ENCODE measurements around the gene MGAT2. TPM values are rescaled to one million over a fixed set of nuclear protein-coding genes. Genes with fewer than 3 reads are reported as not detected.

MGAT2 gene
- total and polyA plus RNA-seq, 4 donors = 17.3 to 39.1 (median 32.1) TPM

GRCh38 chr14:49622022-49622607 is 1.5 kb downstream of the MGAT2 start:
- Histone ChIP-seq H3K9me3 (ENCODE audit: control insufficient read depth, insufficient read depth, low read length) (no peaks in the 10 kb centered on the region), H3K27me3 (ENCODE audit: control insufficient read depth, insufficient read depth, low read length) (no peaks in the 10 kb centered on the region), H3K27ac (ENCODE audit: low read depth, low read length) (no peak overlapping the region), H3K4me1 (ENCODE audit: control insufficient read depth, insufficient read depth, low read length) (peaks cover 11% of the 10 kb centered on the region), H3K36me3 (ENCODE audit: control insufficient read depth, insufficient read depth, low read length) (peaks cover 21% of the 10 kb centered on the region), H3K4me3 (ENCODE audit: low read depth, low read length) (peak overlapping the region; percentile 99)
- no CpG with 5 or more reads among the region's 3 CpGs for WGBS (ENCODE audit: insufficient coverage)
- DNase-seq (ENCODE audit: low read depth in 4 of 6, low spot score in 6 of 6) = no peak

- H3K9me3 ChIP-seq (ENCODE audit: control insufficient read depth, insufficient read depth, low read length) = no peaks in the 10 kb centered on the region
- H3K4me1 ChIP-seq (ENCODE audit: control insufficient read depth, insufficient read depth, low read length) = peaks cover 11% of the 10 kb centered on the region
- peaks cover 14% of the 10 kb centered on the region for H3K36me3 ChIP-seq (ENCODE audit: control insufficient read depth, insufficient read depth, low read length)
- H3K4me3 ChIP-seq (ENCODE audit: low read depth, low read length) = no peak overlapping the region
- H3K27ac ChIP-seq (ENCODE audit: low read depth, low read length) = no peak overlapping the region
- no peaks in the 10 kb centered on the region for H3K27me3 ChIP-seq (ENCODE audit: control insufficient read depth, insufficient read depth, low read length)
- no CpG with 5 or more reads among the region's 3 CpGs for whole genome bisulfite sequencing (ENCODE audit: insufficient coverage)
- no peak for DNase-seq (ENCODE audit: low read depth in 4 of 6, low spot score in 6 of 6)
These were observed 2.8 kb downstream of the MGAT2 start for GRCh38 chr14:49623387-49623786.

DNA sequence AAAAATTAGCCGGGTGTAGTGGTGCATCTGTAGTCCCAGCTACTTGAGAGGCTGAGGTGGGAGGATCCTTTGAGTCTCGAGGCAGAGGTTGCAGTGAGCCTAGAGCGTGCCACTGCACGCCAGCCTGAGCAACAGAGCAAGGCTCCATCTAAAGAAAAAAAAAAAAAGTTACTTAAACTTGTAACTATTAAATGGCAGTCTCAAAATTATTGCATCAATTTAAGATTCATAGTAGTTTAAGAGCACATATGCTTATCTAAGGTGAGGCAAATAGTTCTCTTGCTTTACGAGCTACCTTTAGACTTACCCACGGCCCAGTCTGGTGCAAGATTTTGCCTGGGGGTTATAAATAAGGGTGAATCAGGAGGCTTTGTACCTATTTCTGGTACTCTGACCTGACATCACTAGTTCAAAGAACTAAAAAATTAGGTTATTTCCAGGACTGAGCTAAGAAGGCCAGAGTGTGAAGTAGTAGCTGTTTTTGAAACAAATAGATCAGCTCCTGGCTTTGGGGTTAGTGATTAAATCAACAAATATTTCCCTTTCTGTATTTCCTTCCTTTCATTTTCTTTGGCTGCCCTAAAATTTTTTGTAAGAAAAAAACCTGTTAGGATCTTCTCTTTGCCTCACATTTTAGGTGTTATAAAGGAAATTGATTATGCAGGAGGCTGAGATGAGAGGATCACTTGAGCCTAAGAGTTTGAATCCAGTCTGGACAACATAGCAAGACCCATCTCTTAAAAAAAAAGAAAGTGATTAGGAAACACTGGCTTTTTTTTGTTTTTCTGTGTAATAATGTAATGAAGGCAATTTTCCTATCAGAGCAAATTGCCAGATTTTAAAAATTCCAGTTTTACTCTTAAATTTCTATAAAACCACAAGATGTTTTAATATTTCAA is 3.6 kb downstream of the MGAT2 start:
- Histone ChIP-seq H3K4me3 (ENCODE audit: low read depth, low read length) (no peak overlapping the region), H3K27ac (ENCODE audit: low read depth, low read length) (no peak overlapping the region)
- 80% methylated on average over 1 of the region's 6 CpGs for WGBS (ENCODE audit: insufficient coverage)

DNA sequence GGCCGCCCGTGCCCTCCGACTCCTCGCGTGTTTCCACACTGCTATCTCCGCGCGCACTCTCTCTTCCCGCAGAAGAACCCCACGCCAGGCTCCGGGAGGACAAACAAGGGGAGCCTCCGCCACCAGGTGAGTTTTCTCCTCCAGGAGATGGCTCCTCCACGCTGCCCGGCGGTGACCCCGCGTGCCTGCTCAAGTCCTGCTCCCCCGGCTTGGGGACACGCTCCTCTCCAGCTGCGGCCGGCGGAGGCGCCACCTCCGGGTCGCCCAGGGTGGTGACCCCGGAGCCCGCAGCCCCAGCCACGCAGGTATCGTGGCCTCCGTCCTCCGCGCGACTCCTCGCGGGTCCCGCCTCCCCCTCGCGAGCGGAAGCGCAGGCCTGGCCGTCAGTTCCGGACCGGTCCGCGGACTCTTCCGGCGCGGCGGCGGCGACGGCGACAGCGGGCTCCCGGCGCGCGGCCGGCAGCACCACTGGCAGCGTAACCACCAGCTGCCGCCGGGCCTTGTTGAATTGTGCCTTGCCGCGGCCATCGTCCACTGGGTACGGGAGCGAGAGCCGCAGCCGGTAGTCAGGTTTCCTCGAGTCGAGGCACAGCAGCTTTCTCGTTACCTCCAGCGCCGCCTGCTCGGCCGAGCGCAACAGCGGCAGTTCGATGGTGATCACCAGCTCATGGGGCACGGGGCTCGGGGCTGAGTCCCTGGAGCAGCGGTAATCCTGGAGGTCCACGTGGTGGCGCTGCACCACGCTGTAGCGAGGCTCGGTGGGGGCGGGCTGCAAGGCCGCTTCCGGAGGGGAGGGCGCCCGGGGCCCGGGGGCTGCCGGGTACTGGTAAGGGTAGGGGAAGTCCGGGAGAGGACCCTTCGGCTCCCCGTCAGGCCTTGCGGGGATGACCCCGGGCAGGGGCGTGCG is 13.3 kb downstream of the MGAT2 start:
- Histone ChIP-seq H3K36me3 (ENCODE audit: control insufficient read depth, insufficient read depth, low read length) (peaks cover 10% of the 10 kb centered on the region), H3K4me1 (ENCODE audit: control insufficient read depth, insufficient read depth, low read length) (peaks cover 33% of the 10 kb centered on the region), H3K9me3 (ENCODE audit: control insufficient read depth, insufficient read depth, low read length) (no peaks in the 10 kb centered on the region), H3K27ac (ENCODE audit: low read depth, low read length) (peak overlapping the region; percentile 97), H3K27me3 (ENCODE audit: control insufficient read depth, insufficient read depth, low read length) (no peaks in the 10 kb centered on the region), H3K4me3 (ENCODE audit: low read depth, low read length) (peak overlapping the region; percentile 89)
- DNase-seq (ENCODE audit: low read depth in 4 of 6, low spot score in 6 of 6) = peak; percentile 82 to 98 (median 92)
- under 1% methylated on average over 101 of the region's 101 CpGs for WGBS (ENCODE audit: insufficient coverage)

More for the DNA sequence above, 3.6 kb downstream of the MGAT2 start:
- no peak for DNase-seq (ENCODE audit: low read depth in 4 of 6, low spot score in 6 of 6)
- peaks cover 16% of the 10 kb centered on the region for H3K36me3 ChIP-seq (ENCODE audit: control insufficient read depth, insufficient read depth, low read length)
- H3K9me3 ChIP-seq (ENCODE audit: control insufficient read depth, insufficient read depth, low read length) = no peaks in the 10 kb centered on the region
- H3K27me3 ChIP-seq (ENCODE audit: control insufficient read depth, insufficient read depth, low read length) = no peaks in the 10 kb centered on the region
- peaks cover 11% of the 10 kb centered on the region for H3K4me1 ChIP-seq (ENCODE audit: control insufficient read depth, insufficient read depth, low read length)

- Histone ChIP-seq H3K36me3 (ENCODE audit: control insufficient read depth, insufficient read depth, low read length) (peaks cover 9% of the 10 kb centered on the region), H3K4me1 (ENCODE audit: control insufficient read depth, insufficient read depth, low read length) (peaks cover 29% of the 10 kb centered on the region)
- WGBS (ENCODE audit: insufficient coverage) = under 1% methylated on average over 77 of the region's 80 CpGs
These were observed 14.1 kb downstream of the MGAT2 start, which contains the start of gene DNAAF2 for GRCh38 chr14:49634547-49635334. TSS of gene DNAAF2 (minus strand) at chr14:49635244. CDS start at chr14:49635149, 95 bp downstream.

DNA sequence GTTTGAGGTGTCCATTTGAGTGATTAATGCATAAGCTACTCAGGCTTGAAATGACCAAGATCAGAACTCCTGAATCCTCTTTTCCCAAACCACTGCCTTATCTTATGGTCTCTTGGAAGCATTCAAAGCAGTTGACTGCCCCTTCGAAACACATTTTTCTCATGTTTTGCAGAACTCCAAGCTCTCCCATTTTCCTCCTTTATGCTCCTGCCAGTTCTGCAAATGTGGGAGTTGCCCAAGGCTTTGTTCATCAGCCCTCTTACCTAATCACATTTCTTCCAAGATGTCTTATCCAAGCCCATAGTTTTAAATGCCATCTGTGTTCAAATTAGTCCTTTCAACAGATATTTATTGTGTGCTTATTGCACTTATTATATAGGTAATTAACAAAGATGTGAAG is 16.3 kb downstream of the MGAT2 start:
- Histone ChIP-seq H3K27me3 (ENCODE audit: control insufficient read depth, insufficient read depth, low read length) (no peaks in the 10 kb centered on the region), H3K36me3 (ENCODE audit: control insufficient read depth, insufficient read depth, low read length) (peaks cover 9% of the 10 kb centered on the region), H3K4me3 (ENCODE audit: low read depth, low read length) (no peak overlapping the region), H3K27ac (ENCODE audit: low read depth, low read length) (no peak overlapping the region), H3K9me3 (ENCODE audit: control insufficient read depth, insufficient read depth, low read length) (no peaks in the 10 kb centered on the region), H3K4me1 (ENCODE audit: control insufficient read depth, insufficient read depth, low read length) (peaks cover 26% of the 10 kb centered on the region)
- no peak for DNase-seq (ENCODE audit: low read depth in 4 of 6, low spot score in 6 of 6)
- 83% methylated on average over 1 of the region's 1 CpG for WGBS (ENCODE audit: insufficient coverage)

More at GRCh38 chr14:49634547-49635334, 14.1 kb downstream of the MGAT2 start, which contains the start of gene DNAAF2:
- DNase-seq (ENCODE audit: low read depth in 4 of 6, low spot score in 6 of 6) = peak; percentile 36 to 89 (median 50)
- H3K4me3 ChIP-seq (ENCODE audit: low read depth, low read length) = peak within 1 kb of the TSS; percentile 89
- no peaks in the 10 kb centered on the region for H3K27me3 ChIP-seq (ENCODE audit: control insufficient read depth, insufficient read depth, low read length)
- H3K27ac ChIP-seq (ENCODE audit: low read depth, low read length) = peak within 1 kb of the TSS; percentile 97
- H3K9me3 ChIP-seq (ENCODE audit: control insufficient read depth, insufficient read depth, low read length) = no peaks in the 10 kb centered on the region

DNA sequence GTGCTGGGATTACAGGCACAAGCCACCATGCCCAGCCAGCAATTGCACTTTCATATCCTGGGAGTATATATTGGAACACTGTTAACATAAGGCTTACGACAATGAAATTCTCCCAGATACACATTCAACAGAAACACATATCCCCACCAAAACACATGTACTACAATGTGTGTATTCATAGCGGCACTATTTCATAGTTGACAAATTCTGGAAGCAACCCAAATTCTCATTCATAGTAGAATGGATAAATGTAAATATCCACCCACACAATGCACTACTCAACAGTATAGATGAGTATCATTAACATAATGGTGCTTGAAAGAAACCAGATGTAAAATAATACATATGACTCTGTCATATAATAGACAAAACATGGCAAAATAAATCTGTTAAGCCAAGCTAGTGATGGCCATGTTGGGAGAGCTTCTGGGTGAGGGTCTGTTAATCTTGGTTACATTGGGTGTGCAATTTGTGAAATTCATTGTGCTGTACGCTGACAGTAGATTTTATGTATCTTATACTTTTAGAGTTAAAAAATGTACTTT is 17.0 kb downstream of the MGAT2 start:
- Histone ChIP-seq H3K27me3 (ENCODE audit: control insufficient read depth, insufficient read depth, low read length) (no peaks in the 10 kb centered on the region), H3K4me3 (ENCODE audit: low read depth, low read length) (no peak overlapping the region), H3K36me3 (ENCODE audit: control insufficient read depth, insufficient read depth, low read length) (peaks cover 9% of the 10 kb centered on the region), H3K27ac (ENCODE audit: low read depth, low read length) (no peak overlapping the region), H3K9me3 (ENCODE audit: control insufficient read depth, insufficient read depth, low read length) (no peaks in the 10 kb centered on the region), H3K4me1 (ENCODE audit: control insufficient read depth, insufficient read depth, low read length) (peaks cover 22% of the 10 kb centered on the region)
- no peak for DNase-seq (ENCODE audit: low read depth in 4 of 6, low spot score in 6 of 6)
- WGBS (ENCODE audit: insufficient coverage) = no CpG with 5 or more reads among the region's 3 CpGs

DNA sequence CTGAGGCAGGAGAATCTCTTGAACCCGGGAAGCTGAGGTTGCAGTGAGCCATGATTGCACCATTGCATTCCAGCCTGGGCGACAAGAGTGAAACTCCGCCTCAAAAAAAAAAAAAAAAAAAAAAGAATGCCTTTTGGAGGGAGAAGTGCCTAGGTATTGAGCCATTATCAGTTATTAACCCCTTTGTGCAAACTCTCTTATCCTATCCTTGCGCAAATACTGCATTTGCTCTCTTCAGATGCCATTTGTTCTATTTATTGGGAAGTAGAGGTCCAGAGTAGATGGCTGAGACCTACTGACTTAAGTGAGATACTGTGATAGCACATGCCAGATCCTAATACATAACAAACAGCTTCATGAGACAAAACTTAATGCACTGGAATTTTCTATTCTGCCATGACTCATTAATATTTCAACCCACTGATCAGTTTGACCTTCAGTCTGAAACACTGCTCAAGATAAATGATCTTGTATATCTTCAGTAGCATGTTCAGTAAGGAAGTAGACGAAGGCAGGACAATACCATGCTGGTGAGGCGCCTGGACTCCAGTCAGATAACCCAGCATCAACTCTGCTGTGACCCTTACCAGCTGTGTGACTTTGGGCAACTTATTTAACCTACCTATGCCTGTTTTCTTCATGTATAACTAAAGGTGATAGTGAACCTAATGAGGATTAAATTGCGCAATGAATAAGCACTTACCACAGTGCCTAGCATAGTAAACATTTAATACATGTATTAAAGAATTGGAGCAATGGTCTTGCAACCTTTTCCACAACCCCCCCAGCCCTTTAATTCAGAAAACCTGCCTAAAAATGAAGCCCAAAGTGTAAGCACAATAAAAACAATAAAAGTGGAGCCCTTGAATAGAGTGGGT is 20.2 kb downstream of the MGAT2 start:
- no peaks in the 10 kb centered on the region for H3K27me3 ChIP-seq (ENCODE audit: control insufficient read depth, insufficient read depth, low read length)
- no peak overlapping the region for H3K4me3 ChIP-seq (ENCODE audit: low read depth, low read length)
- no peak for DNase-seq (ENCODE audit: low read depth in 4 of 6, low spot score in 6 of 6)
- peaks cover 9% of the 10 kb centered on the region for H3K36me3 ChIP-seq (ENCODE audit: control insufficient read depth, insufficient read depth, low read length)
- H3K27ac ChIP-seq (ENCODE audit: low read depth, low read length) = no peak overlapping the region
- no CpG with 5 or more reads among the region's 7 CpGs for WGBS (ENCODE audit: insufficient coverage)
- no peaks in the 10 kb centered on the region for H3K9me3 ChIP-seq (ENCODE audit: control insufficient read depth, insufficient read depth, low read length)
- H3K4me1 ChIP-seq (ENCODE audit: control insufficient read depth, insufficient read depth, low read length) = peaks cover 9% of the 10 kb centered on the region
